Breast epithelium (tissue), 3 donors: Measurements from ENCODE around the gene GABRB3.

Experiments
- CTCF ChIP-seq, 3 donors: fragments of 450-650 bp; IDR thresholded peaks; one replicate each; pipeline ENCODE4 v1.5.1; 2016 to 2017; ENCODE audit warnings: antibody characterized with exemption in 3 of 3, mild to moderate bottlenecking in 3 of 3, moderate library complexity in 3 of 3
- POLR2AphosphoS5 ChIP-seq, 3 donors: sonication (generic); formaldehyde crosslinking; IDR thresholded peaks; one replicate each; pipeline ENCODE4 v1.6.1; 2017; ENCODE audit warnings: antibody characterized with exemption in 3 of 3

DNA sequence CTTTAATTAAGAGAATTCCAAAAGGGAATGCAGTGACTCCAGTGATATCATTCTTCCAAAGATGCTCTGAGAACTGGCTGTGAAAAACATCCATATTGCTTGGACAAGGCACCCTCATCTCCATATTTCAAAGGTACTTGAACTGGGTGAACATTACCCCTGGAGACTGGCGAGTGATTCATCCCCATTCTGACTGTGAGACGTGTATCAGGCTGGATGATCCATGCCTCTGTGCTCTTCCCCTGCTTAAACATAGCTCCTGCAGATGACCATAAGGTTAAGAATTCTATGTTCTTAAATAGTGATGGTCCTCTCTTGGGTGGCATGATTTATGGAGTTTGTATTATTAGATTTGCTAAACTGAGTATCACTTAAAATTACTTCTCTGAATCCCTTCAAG is 137.8 kb downstream of the GABRB3 start:
- TF ChIP-seq CTCF (IDR thresholded peaks at IDR 0.05) (no peak), POLR2AphosphoS5 (IDR thresholded peaks at IDR 0.05) (no peak)
